Prostate gland (tissue), 2 donors: ENCODE results near the gene LYZL1. TPM values are rescaled to one million over a fixed set of nuclear protein-coding genes. Genes with fewer than 3 reads are reported as not detected.

Source experiments
- DNase-seq: peaks from one replicate; pipeline ENCODE4 v3.0.0-alpha.2; 2019; ENCODE audit warnings: low spot score
- H3K27ac ChIP-seq, 2 donors: fragments of 200-600 bp; sonication (generic); 2 replicates each; pipeline ENCODE4 v1.5.1; 2017 to 2019
- H3K27me3 ChIP-seq: fragments of 200-600 bp; sonication (generic); replicated peaks from 2 replicates; pipeline ENCODE4 v1.5.1; 2019; ENCODE audit not compliant: insufficient read depth
- H3K36me3 ChIP-seq, 2 donors: fragments of 200-600 bp; sonication (generic); 1 replicate in 1 of 2; 2 replicates in 1 of 2; pipeline versions ENCODE4 v1.5.1 to v1.8.1; 2017 to 2019
- H3K4me1 ChIP-seq: fragments of 200-600 bp; sonication (generic); replicated peaks from 2 replicates; pipeline ENCODE4 v1.5.1; 2019
- H3K4me3 ChIP-seq, 2 donors: fragments of 200-600 bp; sonication (generic); 2 replicates each; pipeline ENCODE4 v1.5.1; 2017 to 2019
- H3K9me3 ChIP-seq: fragments of 200-600 bp; sonication (generic); 2 replicates; pipeline ENCODE4 v1.5.1; 2017
- CTCF ChIP-seq, 4 experiments: fragments of 200-600 bp in 2 of 4; fragments of 450-650 bp in 2 of 4; sonication (generic) in 2 of 4; IDR thresholded peaks; 1 replicate in 3 of 4; 2 replicates in 1 of 4; pipeline ENCODE4 v1.5.1; 2016 to 2019; ENCODE audit warnings: antibody characterized with exemption in 4 of 4, mild to moderate bottlenecking in 2 of 4, moderate library complexity in 2 of 4
- POLR2A ChIP-seq: fragments of 450-650 bp; IDR thresholded peaks from one replicate; pipeline ENCODE4 v1.6.1; 2016; ENCODE audit warnings: antibody characterized with exemption, mild to moderate bottlenecking
- POLR2AphosphoS5 ChIP-seq: sonication (generic); formaldehyde crosslinking; IDR thresholded peaks from one replicate; pipeline ENCODE4 v1.6.1; 2017; ENCODE audit warnings: antibody characterized with exemption
- WGBS: methylation state at CpG from one replicate; pipeline ENCODE4 v1.1.5; 2018; 5-methylcytosine and 5-hydroxymethylcytosine counted together
- intact Hi-C: fragments of 100-400 bp; cut with DNase I; formaldehyde crosslinking; loops from one replicate; pipeline ENCODE4 v1.14.2; 2022
- total RNA-seq, 2 donors: library from RNA; depleted of rRNA; stranded (reverse); fragments of >200 nt; gene quantifications; one replicate each; pipeline ENCODE4 v1.1.0, GENCODE V29; 2016

The LYZL1 gene
- total RNA-seq, 2 donors from 2014 or later: 9.5 TPM; not detected in 1

GRCh38 chr10:29343607-29344038 is 54.8 kb downstream of the LYZL1 start:
- WGBS: 65% methylated on average over 7 of the region's 7 CpGs
- H3K27ac ChIP-seq: no peak overlapping the region
- no peak for DNase-seq

GRCh38 chr10:29344073-29344820 is 55.4 kb downstream of the LYZL1 start:
- no peak for DNase-seq

More at GRCh38 chr10:29343607-29344038, 54.8 kb downstream of the LYZL1 start:
- intact Hi-C loops: no loop called here
- TF ChIP-seq POLR2AphosphoS5: no peak
- TF ChIP-seq POLR2A: no peak
- TF ChIP-seq CTCF (IDR thresholded peaks at IDR 0.05): no peak
- H3K9me3 ChIP-seq: no peaks in the 10 kb centered on the region
- H3K27me3 ChIP-seq: no peaks in the 10 kb centered on the region
- no peak overlapping the region for H3K4me3 ChIP-seq
- H3K4me1 ChIP-seq: no peaks in the 10 kb centered on the region
- H3K36me3 ChIP-seq: no peaks in the 10 kb centered on the region

GRCh38 chr10:29345144-29345909 is 56.5 kb downstream of the LYZL1 start:
- Histone ChIP-seq H3K9me3 (no peaks in the 10 kb centered on the region), H3K27me3 (no peaks in the 10 kb centered on the region), H3K4me1 (no peaks in the 10 kb centered on the region), H3K4me3 (no peak overlapping the region), H3K36me3 (no peaks in the 10 kb centered on the region), H3K27ac (no peak overlapping the region)
- no peak for TF ChIP-seq POLR2A
- no peak for TF ChIP-seq CTCF (IDR thresholded peaks at IDR 0.05)
- TF ChIP-seq POLR2AphosphoS5: no peak
- DNase-seq: no peak
- intact Hi-C loops: no loop called here
- 70% methylated on average over 9 of the region's 9 CpGs for WGBS

More at GRCh38 chr10:29344073-29344820, 55.4 kb downstream of the LYZL1 start:
- H3K4me1 ChIP-seq: no peaks in the 10 kb centered on the region
- no peak overlapping the region for H3K4me3 ChIP-seq
- intact Hi-C loops: no loop called here
- no peaks in the 10 kb centered on the region for H3K27me3 ChIP-seq
- no peaks in the 10 kb centered on the region for H3K36me3 ChIP-seq
- no peaks in the 10 kb centered on the region for H3K9me3 ChIP-seq
- WGBS: 77% methylated on average over 18 of the region's 18 CpGs
- no peak overlapping the region for H3K27ac ChIP-seq
- TF ChIP-seq POLR2AphosphoS5 (no peak), POLR2A (no peak), CTCF (IDR thresholded peaks at IDR 0.05) (no peak)

GRCh38 chr10:29345910-29346209 is 57.0 kb downstream of the LYZL1 start:
- no peaks in the 10 kb centered on the region for H3K27me3 ChIP-seq
- TF ChIP-seq CTCF (IDR thresholded peaks at IDR 0.05): no peak
- no peak overlapping the region for H3K4me3 ChIP-seq
- 91% methylated on average over 3 of the region's 3 CpGs for WGBS
- H3K36me3 ChIP-seq: no peaks in the 10 kb centered on the region
- no peak for DNase-seq
- intact Hi-C loops: no loop called here
- no peaks in the 10 kb centered on the region for H3K4me1 ChIP-seq
- no peaks in the 10 kb centered on the region for H3K9me3 ChIP-seq
- H3K27ac ChIP-seq: no peak overlapping the region
